Memory B cell (primary cell): ENCODE measurements around the gene SLC5A5.
A peak's percentile ranks its signal among the peaks of the same experiment; 100 is the strongest.
"Not testable (repeated sequence)": the region's sequence is repeated elsewhere in the genome, so short reads cannot be mapped to it uniquely, and the experiment has no call there.

Experiments
- ATAC-seq: fragments of 150-1000 bp; cut with Tn5 transposase; 2 replicates; pipeline ENCODE4 v1.10.0; 2021; ENCODE audit warnings: low read depth, mild to moderate bottlenecking, moderate library complexity
- DNase-seq, 2 donors: peaks; one replicate each; pipeline ENCODE4 v3.0.0; 2022; ENCODE audit warnings: low spot score in 2 of 2
- H3K27ac Mint-ChIP-seq: one replicate; pipeline ENCODE4 v1.8.0; 2022; ENCODE audit warnings: mild to moderate bottlenecking, moderate library complexity, mixed read lengths
- H3K27me3 Mint-ChIP-seq: one replicate; pipeline ENCODE4 v1.8.0; 2022; ENCODE audit warnings: mixed read lengths
- H3K36me3 Mint-ChIP-seq: one replicate; pipeline ENCODE4 v1.8.0; 2022; ENCODE audit warnings: mild to moderate bottlenecking, mixed read lengths
- H3K4me1 Mint-ChIP-seq: one replicate; pipeline ENCODE4 v1.8.0; 2022; ENCODE audit warnings: mixed read lengths
- H3K4me3 Mint-ChIP-seq: one replicate; pipeline ENCODE4 v1.8.0; 2022; ENCODE audit warnings: mild to moderate bottlenecking, moderate library complexity, mixed read lengths
- H3K9me3 Mint-ChIP-seq: one replicate; pipeline ENCODE4 v1.8.0; 2022; ENCODE audit warnings: mixed read lengths

The SLC5A5 gene

DNA sequence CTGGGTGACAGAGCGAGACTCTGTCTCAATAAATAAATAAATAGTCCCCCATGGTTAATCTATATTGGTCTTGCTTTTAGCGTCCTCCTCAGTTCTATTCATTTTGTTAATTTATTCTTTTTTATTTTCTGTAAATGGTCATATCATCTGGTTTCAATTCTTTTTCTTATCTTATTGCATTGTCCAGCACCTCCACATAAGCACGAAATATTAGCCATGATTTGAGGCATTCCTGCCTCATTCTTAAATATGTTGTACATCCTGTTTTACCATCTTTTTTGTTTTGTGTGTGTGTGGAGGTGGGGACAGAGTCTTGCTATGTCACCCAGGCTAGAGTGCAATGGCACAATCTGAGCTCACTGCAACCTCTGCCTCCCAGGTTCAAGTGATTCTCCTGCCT is 36.5 kb downstream of the SLC5A5 start:
- H3K27ac Mint-ChIP-seq: no peak overlapping the region
- H3K27me3 Mint-ChIP-seq: peaks cover 5% of the 10 kb centered on the region
- no peak overlapping the region for H3K4me3 Mint-ChIP-seq
- H3K4me1 Mint-ChIP-seq: no peaks in the 10 kb centered on the region
- no peaks in the 10 kb centered on the region for H3K9me3 Mint-ChIP-seq
- ATAC-seq (no peak), DNase-seq (no peak)
- peaks cover 2% of the 10 kb centered on the region for H3K36me3 Mint-ChIP-seq

DNA sequence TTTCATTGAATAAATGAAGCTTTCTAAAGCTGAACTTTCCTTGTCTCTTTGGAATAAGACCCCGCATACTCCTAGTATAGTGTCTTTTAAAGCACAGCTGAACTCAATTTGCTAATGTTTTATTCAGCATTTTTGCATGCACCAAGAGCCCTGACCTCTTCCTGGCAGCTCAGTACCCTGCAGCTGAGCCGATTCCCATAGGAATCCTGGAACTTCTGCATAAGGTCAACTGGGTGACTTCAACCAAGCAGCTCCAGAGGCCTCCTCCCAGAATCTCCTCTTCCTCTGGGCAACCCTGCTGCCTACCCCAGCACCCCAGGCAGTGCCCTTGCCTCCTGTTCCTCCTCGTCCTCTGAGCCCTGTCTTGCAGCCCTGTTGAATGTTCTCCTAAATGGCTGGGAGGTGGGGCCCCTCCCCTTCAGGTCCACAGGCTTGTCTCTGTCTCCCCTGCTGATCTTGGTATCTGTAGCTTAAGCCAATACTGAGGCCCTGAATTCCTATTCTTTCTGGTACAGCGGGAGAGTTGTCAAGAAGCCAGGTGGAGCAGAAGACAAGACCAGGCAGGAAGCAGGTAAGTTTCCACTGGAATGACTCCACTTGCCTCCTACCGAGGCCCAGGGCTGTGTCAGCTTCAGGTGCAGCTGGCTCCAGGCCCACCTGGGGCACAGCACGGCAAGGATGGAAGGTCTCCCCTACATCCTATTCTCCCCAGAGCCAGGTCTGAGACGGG is 37.4 kb downstream of the SLC5A5 start:
- Mint-ChIP-seq H3K27ac (no peak overlapping the region), H3K4me3 (no peak overlapping the region), H3K9me3 (peaks cover 2% of the 10 kb centered on the region), H3K36me3 (peaks cover 2% of the 10 kb centered on the region), H3K27me3 (peaks cover 4% of the 10 kb centered on the region), H3K4me1 (no peaks in the 10 kb centered on the region)
- no peak for ATAC-seq
- DNase-seq: no peak

DNA sequence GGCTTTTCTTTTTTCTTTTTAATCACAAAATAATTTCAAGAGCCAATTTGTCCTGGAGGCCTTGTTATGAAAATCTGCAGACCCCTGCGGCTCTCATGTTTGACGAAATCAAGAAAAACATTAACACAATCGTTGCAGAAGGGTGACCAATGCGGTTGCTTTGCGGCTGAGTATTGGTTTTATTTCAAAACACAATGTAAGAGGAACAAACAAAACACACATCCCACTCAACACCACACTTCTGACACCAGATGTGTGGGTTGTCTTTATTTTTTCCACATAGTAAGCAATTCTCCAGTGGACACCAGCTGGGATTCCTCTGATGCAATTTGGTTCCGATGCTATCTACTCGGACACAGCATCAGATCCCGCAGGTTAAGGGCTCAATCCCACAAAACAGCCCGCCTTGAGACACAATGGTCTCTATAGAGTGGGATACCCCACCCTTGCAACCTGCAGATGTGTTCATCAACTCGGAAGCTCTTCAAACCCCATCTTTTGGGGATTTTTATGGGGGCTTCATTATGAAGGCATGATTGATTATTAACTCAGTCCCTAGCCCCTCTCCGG is 39.1 kb downstream of the SLC5A5 start:
- Mint-ChIP-seq H3K4me3 (no peak overlapping the region), H3K36me3 (peaks cover 2% of the 10 kb centered on the region), H3K27ac (no peak overlapping the region), H3K27me3 (peaks cover 6% of the 10 kb centered on the region), H3K9me3 (peaks cover 2% of the 10 kb centered on the region), H3K4me1 (no peaks in the 10 kb centered on the region)
- DNase-seq (no peak), ATAC-seq (no peak)

DNA sequence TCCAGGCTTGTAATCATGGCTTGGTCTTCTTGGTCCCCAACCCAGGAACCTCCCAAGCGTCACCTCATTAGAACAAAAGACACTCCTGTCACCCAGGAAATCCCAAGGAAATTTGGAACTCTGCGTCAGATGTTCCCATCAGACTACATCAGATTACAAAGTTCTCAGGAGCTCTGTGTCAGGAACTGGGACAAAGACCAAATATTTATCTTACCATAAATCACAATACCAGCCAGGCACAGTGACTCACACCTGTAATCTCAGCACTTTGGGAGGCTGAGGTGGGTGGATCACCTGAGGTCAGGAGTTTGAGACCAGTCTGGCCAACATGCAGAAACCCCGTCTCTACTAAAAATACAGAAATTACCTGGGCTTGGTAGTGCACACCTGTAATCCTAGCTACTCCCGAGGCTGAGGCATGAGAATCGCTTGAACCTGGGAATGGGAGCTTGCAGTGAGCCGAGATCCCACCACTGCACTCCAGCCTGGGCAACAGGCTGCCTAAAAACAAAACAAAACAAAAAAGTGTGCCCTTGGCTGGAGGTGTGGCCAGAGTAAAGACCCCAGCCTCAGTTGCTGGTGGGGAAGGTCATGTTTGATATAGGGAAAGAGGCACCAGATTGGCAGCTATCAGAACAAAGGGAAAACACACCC is 44.3 kb downstream of the SLC5A5 start:
- Mint-ChIP-seq H3K4me1 (no peaks in the 10 kb centered on the region), H3K27ac (no peak overlapping the region), H3K27me3 (peaks cover 5% of the 10 kb centered on the region), H3K36me3 (no peaks in the 10 kb centered on the region), H3K9me3 (peaks cover 2% of the 10 kb centered on the region), H3K4me3 (no peak overlapping the region)
- DNase-seq (no peak), ATAC-seq (no peak)

DNA sequence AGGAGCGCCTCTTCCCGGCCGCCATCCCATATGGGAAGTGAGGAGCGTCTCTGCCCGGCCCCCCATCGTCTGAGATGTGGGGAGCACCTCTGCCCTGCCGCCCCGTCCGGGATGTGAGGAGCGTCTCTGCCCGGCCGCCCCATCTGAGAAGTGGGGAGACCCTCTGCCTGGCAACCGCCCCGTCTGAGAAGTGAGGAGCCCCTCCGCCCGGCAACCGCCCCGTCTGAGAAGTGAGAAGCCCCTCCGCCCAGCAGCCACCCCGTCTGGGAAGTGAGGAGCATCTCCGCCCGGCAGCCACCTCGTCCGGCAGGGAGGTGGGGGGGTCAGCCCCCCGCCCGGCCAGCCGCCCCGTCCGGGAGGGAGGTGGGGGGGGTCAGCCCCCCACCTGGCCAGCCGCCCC is 46.4 kb downstream of the SLC5A5 start:
- not testable (repeated sequence) for DNase-seq, H3K4me1 Mint-ChIP-seq, H3K9me3 Mint-ChIP-seq, ATAC-seq, H3K27me3 Mint-ChIP-seq, H3K27ac Mint-ChIP-seq, H3K36me3 Mint-ChIP-seq, H3K4me3 Mint-ChIP-seq

DNA sequence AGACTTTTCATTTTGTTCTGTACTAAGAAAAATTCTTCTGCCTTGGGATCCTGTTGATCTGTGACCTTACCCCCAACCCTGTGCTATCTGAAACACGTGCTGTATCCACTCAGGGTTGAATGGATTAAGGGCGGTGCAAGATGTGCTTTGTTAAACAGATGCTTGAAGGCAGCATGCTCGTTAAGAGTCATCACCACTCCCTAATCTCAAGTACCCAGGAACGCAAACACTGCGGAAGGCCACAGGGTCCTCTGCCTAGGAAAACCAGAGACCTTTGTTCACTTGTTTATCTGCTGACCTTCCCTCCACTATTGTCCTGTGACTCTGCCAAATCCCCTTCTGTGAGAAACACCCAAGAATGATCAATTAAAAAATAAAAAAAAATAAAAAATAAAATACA is 47.4 kb downstream of the SLC5A5 start:
- H3K4me1 Mint-ChIP-seq, ATAC-seq, H3K27ac Mint-ChIP-seq, H3K4me3 Mint-ChIP-seq, DNase-seq, H3K36me3 Mint-ChIP-seq, H3K9me3 Mint-ChIP-seq, H3K27me3 Mint-ChIP-seq: not testable (repeated sequence)

DNA sequence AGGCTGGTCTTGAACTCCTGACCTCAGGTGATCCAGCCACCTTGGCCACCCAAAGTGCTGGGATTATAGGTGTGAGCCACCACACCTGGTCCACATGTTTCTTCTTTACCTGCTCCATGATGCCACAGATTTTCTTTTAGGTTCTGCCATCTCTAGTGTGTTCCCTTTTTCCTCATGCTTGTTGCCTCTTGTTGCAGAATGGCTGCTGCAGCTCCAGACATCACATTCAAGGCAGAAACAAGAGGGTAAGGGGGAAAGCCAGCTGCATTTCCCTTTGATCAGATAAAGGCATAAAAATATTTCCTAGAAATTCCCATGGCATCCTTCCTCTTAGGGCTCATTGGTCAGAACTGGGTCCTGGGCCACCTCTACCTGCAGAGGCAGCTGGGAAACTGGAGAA is 48.8 kb downstream of the SLC5A5 start:
- DNase-seq: no peak
- peaks cover 5% of the 10 kb centered on the region for H3K27me3 Mint-ChIP-seq
- H3K9me3 Mint-ChIP-seq: no peaks in the 10 kb centered on the region
- H3K4me1 Mint-ChIP-seq: no peaks in the 10 kb centered on the region
- H3K36me3 Mint-ChIP-seq: no peaks in the 10 kb centered on the region
- no peak overlapping the region for H3K27ac Mint-ChIP-seq
- H3K4me3 Mint-ChIP-seq: no peak overlapping the region
- no peak for ATAC-seq

DNA sequence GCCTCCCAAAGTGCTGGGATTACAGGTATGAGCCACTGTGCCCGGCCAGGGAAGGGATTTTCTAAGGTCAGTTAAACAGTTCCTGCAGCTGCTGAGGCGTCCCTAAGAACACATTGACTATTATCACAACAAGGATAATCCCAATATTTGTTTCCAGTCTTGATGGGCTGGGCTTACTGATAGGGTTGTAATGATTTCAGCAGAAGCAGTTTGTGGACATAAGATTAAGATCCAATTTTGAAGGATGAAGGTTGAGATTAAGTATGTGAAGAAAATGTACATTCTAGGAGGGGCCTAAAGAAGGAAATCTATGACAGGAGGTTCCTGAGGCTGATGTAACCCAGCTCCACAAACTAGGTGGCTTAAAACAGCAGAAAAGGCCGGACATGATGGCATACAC is 50.4 kb downstream of the SLC5A5 start:
- no peak overlapping the region for H3K27ac Mint-ChIP-seq
- no peaks in the 10 kb centered on the region for H3K9me3 Mint-ChIP-seq
- DNase-seq (no peak), ATAC-seq (no peak)
- no peak overlapping the region for H3K4me3 Mint-ChIP-seq
- H3K36me3 Mint-ChIP-seq: peaks cover 2% of the 10 kb centered on the region
- no peaks in the 10 kb centered on the region for H3K4me1 Mint-ChIP-seq
- peaks cover 5% of the 10 kb centered on the region for H3K27me3 Mint-ChIP-seq

DNA sequence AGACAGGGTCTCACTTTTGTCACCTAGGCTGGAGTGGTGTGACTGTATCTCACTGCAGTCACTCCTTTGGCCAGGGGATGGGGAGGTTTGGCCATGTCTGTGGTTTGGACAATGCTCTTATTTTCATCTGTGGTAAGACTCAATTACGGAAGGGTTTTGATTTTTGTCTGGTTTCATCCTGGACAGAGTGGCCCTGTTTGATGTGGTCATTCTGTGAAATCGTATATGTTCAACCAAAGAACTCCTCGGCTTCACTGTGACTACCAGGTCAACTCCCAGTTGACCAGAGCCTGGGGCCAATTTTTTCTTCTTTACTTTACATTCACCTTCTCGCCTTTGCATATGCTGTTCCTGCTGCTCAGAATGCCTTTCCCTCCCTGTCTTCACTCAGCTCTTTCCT is 54.3 kb downstream of the SLC5A5 start:
- DNase-seq (no peak), ATAC-seq (no peak)
- Mint-ChIP-seq H3K4me1 (no peaks in the 10 kb centered on the region), H3K9me3 (no peaks in the 10 kb centered on the region), H3K36me3 (peaks cover 2% of the 10 kb centered on the region), H3K4me3 (no peak overlapping the region), H3K27ac (no peak overlapping the region), H3K27me3 (peaks cover 3% of the 10 kb centered on the region)

DNA sequence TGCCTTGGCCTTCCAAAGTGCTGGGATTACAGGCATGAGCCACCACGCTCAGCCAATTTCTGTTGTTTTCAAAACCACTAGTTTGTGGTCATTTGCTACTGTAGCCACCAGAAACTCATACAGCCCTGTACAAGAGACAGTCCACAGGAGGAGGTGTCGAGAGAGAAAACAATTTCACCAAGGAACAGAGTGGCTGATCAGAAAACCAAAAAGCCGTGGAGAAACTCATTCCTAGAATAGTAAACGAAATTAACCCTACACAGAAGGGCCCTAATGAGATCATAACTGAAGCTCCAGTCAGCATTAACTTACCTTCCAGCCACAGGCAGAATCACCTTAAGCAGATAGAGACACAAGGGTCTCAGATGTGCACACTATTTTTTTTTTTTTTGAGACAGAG is 57.3 kb downstream of the SLC5A5 start:
- H3K4me3 Mint-ChIP-seq: no peak overlapping the region
- peaks cover 2% of the 10 kb centered on the region for H3K36me3 Mint-ChIP-seq
- DNase-seq (no peak), ATAC-seq (no peak)
- H3K27me3 Mint-ChIP-seq: peaks cover 3% of the 10 kb centered on the region
- no peak overlapping the region for H3K27ac Mint-ChIP-seq
- H3K9me3 Mint-ChIP-seq: no peaks in the 10 kb centered on the region
- H3K4me1 Mint-ChIP-seq: peaks cover 13% of the 10 kb centered on the region

DNA sequence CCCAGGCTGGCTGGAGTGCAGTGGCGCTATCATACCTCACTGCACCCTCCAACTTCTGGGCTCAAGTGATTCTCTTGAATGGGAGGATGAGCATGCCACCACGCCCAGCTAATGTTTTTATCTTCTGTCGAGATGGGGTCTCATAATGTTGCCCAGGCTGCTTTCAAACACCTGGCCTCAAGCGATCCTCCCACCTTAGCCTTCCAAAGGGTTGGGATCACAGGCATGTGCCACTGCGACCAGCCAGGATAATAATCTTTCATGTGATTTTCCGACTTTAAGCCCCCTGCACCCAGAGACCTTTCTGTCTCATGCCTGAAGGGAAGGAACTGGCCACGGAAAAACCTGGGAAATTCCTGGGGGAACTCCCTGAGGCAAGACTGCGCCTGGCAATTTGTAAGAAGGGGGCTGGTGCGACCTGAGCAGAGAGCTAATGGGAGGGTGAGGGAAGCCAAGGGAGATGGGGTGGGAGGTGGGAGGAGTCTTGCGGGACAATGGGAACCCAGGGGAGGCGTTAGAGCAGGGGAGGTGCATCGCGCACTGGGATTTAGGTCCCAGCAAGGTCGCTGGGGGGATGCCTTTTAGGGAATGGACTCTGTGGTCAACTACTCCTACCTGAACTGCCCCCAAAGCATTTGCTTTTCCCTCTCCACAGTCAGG is 59.9 kb downstream of the SLC5A5 start:
- ATAC-seq (no peak), DNase-seq (no peak)
- Mint-ChIP-seq H3K4me1 (peaks cover 13% of the 10 kb centered on the region), H3K27me3 (peaks cover 2% of the 10 kb centered on the region), H3K27ac (no peak overlapping the region), H3K4me3 (peak overlapping the region; percentile 47), H3K36me3 (peaks cover 6% of the 10 kb centered on the region), H3K9me3 (no peaks in the 10 kb centered on the region)

DNA sequence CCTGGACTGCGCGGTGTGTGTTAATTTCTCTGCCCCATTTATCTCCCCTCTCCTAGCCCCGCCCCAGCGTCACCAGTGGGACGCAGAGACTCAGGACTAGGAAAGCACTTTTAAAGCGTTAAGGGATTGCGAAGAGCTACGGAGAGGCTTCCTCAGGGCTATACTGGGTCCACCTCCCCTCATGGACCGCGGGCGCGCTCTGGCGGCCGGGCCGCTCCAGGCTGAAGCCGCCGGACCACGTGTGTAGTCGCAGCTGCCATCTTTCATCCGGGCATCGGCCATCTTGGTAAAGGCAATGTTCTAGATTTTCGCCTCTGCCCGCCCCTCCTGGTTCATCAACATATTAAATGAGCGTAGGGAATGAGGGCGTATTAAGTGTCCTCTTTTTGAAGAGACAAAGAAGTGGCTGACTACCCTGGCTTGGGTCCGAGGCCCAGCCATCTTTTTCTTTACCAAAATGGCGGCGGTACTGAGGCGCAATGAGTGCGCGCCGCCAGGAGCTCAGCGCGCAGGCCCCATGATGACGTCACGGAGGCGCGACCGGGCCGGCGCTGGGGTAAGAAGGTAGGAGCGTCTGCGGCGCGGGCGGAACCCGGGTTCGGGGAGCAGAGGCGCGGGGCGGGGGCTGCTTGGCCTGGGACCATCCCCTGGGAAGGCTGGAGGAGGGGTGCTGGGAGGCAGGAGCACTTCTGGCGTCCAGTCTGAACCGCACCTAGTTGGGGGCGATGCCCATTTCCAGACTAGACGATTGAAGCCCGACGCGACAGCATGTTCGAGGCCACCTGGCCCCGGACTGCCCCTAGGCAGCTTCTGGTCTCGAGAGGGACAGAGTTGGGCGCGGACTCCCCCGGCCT is 61.0 kb downstream of the SLC5A5 start, which contains the start of gene CCDC124:
Gene CCDC124, plus strand, starts transcription at position 531 of the 854 bp plus-strand sequence. CDS start 3,406 bp downstream, outside the sequence.
- Mint-ChIP-seq H3K4me1 (peaks cover 13% of the 10 kb centered on the region), H3K9me3 (no peaks in the 10 kb centered on the region), H3K4me3 (peak within 1 kb of the TSS; percentile 88), H3K27ac (peak within 1 kb of the TSS; percentile 95), H3K36me3 (peaks cover 4% of the 10 kb centered on the region), H3K27me3 (no peaks in the 10 kb centered on the region)
- ATAC-seq (peak; percentile 94), DNase-seq (peak; percentile 92 to 93)

DNA sequence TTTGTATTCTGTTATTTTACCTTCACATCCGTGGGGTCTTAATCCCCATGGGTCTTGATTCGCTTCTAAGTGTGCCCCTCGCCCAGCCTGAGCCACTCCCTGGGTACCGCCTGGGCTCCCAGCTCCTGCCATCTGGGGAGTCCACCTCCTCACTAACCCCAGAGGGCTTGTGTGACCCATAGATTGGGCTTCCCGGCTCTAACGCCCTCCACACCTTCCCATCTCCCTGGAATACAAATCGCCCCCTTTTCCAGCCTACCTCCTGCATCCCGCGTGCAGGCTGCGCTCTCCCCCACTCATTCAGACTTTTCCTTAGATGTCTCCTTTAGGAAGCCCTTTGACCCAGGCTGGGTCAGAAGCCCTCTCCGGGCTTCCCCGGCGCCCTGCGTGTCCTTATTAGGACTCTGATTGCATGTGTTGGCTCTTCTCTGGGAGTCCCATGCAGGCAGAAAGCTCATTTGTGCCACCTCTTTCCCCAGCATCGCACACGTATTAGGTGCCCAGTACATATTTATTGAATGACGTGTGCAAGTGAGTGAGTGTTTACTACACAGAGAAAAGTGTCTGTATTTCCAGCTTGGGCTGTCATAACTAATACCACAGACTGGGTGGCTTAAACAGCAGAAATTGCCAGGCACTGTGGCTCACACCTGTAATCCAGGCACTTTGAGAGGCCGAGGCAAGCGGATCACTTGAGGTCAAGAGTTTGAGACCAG is 61.8 kb downstream of the SLC5A5 start:
- H3K27ac Mint-ChIP-seq: peak overlapping the region; percentile 95
- peak overlapping the region; percentile 88 for H3K4me3 Mint-ChIP-seq
- H3K9me3 Mint-ChIP-seq: no peaks in the 10 kb centered on the region
- no peak for ATAC-seq
- H3K27me3 Mint-ChIP-seq: no peaks in the 10 kb centered on the region
- peaks cover 13% of the 10 kb centered on the region for H3K4me1 Mint-ChIP-seq
- DNase-seq: peak in 1 of 2 donors; percentile 28
- peaks cover 4% of the 10 kb centered on the region for H3K36me3 Mint-ChIP-seq
